Fibroblast of the aortic adventitia (primary cell): ENCODE results near the gene BYSL. TPM values are rescaled to one million over a fixed set of nuclear protein-coding genes. Genes with fewer than 3 reads are reported as not detected.

Source experiments
- DNase-seq: peaks from one replicate; pipeline ENCODE4 v3.0.0-alpha.2; 2010; ENCODE audit warnings: low read depth
- H3K4me3 ChIP-seq: 2 replicates; pipeline ENCODE4 v1.5.1; 2011; ENCODE audit warnings: low read depth, mild to moderate bottlenecking, control low read depth, low read length, moderate library complexity
- small RNA-seq: library from RNA; depleted of rRNA; stranded (forward); fragments of <200 nt; gene quantifications from one replicate; pipeline ENCODE3, GENCODE V24; 2012
- total RNA-seq: library from RNA; depleted of rRNA; stranded (reverse); fragments of >200 nt; gene quantifications from 2 replicates; pipeline ENCODE4 v1.2.3, GENCODE V29; 2012; ENCODE audit warnings: low replicate concordance
- TF ChIP-seq, protein P1 (sequence below): IDR thresholded peaks from 2 replicates; pipeline ENCODE4 v1.5.1; 2011; ENCODE audit warnings: mild to moderate bottlenecking, low read length, control low read depth, inconsistent platforms; ENCODE audit not compliant: insufficient read depth

BYSL gene
- total RNA-seq, 1 donor = 14.2 TPM

GRCh38 chr6:41975276-41975675 is 54.0 kb downstream of the BYSL start:
- DNase-seq = no peak
- TF ChIP-seq, protein P1, sequence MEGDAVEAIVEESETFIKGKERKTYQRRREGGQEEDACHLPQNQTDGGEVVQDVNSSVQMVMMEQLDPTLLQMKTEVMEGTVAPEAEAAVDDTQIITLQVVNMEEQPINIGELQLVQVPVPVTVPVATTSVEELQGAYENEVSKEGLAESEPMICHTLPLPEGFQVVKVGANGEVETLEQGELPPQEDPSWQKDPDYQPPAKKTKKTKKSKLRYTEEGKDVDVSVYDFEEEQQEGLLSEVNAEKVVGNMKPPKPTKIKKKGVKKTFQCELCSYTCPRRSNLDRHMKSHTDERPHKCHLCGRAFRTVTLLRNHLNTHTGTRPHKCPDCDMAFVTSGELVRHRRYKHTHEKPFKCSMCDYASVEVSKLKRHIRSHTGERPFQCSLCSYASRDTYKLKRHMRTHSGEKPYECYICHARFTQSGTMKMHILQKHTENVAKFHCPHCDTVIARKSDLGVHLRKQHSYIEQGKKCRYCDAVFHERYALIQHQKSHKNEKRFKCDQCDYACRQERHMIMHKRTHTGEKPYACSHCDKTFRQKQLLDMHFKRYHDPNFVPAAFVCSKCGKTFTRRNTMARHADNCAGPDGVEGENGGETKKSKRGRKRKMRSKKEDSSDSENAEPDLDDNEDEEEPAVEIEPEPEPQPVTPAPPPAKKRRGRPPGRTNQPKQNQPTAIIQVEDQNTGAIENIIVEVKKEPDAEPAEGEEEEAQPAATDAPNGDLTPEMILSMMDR = no peak
- no peak overlapping the region for H3K4me3 ChIP-seq

- no peak overlapping the region for H3K4me3 ChIP-seq
- TF ChIP-seq, protein P1 = no peak
- peak; percentile 44 for DNase-seq
These were observed 55.6 kb downstream of the BYSL start for GRCh38 chr6:41976794-41977484.

Small RNA genes lying within 50 kb of the gene (small RNA-seq; reads per million reads assigned to genes)
- not detected for gene RF00019

Other genes with a start within 250 kb of the BYSL start
- gene TFEB, start 185.9 kb upstream of the BYSL start, total RNA-seq = 5.1 and 6.8 TPM in 2 replicates
- gene PGC, start 174.1 kb upstream of the BYSL start, total RNA-seq = not detected in 2 replicates
- gene FRS3, start 141.6 kb upstream of the BYSL start, total RNA-seq = 1.4 and 2.7 TPM in 2 replicates
- 0.45 and 6.3 TPM in 2 replicates for gene PRICKLE4, start 140.7 kb upstream of the BYSL start, total RNA-seq
- gene TOMM6, start 133.8 kb upstream of the BYSL start, total RNA-seq = 38.3 and 131 TPM in 2 replicates
- 2.7 and 11.2 TPM in 2 replicates for gene USP49, start 26.1 kb upstream of the BYSL start, total RNA-seq
- gene MED20, start 360 bp upstream of the BYSL start, total RNA-seq = 29.9 and 36.6 TPM in 2 replicates
- 25.8 and 28.1 TPM in 2 replicates for gene CCND3, start 20.3 kb downstream of the BYSL start, total RNA-seq
- gene TAF8, start 129.0 kb downstream of the BYSL start, total RNA-seq = 10.5 and 11.9 TPM in 2 replicates
- 0.63 and 1.4 TPM in 2 replicates for gene C6orf132, start 221.1 kb downstream of the BYSL start, total RNA-seq